ENCODE results near the gene LSS. TPM values are rescaled to one million over a fixed set of nuclear protein-coding genes. Genes with fewer than 3 reads are reported as not detected.

Gene LSS
- total RNA-seq, 1 donor from 2014 or later: 43.7 TPM

GRCh38 chr21:46207920-46208591 is 20.5 kb downstream of the LSS start:
- no peak for FAIRE-seq
- Histone ChIP-seq H3K36me3 (ENCODE audit: control insufficient read depth, insufficient read depth, low read length) (peaks cover 41% of the 10 kb centered on the region), H3K4me3 (ENCODE audit: low read depth, low read length) (no peak overlapping the region), H3K27me3 (ENCODE audit: control insufficient read depth, insufficient read depth, low read length) (no peaks in the 10 kb centered on the region)
- no peak for DNase-seq (ENCODE audit: low read depth)
- TF ChIP-seq, protein P1, sequence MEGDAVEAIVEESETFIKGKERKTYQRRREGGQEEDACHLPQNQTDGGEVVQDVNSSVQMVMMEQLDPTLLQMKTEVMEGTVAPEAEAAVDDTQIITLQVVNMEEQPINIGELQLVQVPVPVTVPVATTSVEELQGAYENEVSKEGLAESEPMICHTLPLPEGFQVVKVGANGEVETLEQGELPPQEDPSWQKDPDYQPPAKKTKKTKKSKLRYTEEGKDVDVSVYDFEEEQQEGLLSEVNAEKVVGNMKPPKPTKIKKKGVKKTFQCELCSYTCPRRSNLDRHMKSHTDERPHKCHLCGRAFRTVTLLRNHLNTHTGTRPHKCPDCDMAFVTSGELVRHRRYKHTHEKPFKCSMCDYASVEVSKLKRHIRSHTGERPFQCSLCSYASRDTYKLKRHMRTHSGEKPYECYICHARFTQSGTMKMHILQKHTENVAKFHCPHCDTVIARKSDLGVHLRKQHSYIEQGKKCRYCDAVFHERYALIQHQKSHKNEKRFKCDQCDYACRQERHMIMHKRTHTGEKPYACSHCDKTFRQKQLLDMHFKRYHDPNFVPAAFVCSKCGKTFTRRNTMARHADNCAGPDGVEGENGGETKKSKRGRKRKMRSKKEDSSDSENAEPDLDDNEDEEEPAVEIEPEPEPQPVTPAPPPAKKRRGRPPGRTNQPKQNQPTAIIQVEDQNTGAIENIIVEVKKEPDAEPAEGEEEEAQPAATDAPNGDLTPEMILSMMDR (IDR thresholded peaks at IDR 0.05; ENCODE audit: insufficient read depth, low read length, severe bottlenecking): no peak

DNA sequence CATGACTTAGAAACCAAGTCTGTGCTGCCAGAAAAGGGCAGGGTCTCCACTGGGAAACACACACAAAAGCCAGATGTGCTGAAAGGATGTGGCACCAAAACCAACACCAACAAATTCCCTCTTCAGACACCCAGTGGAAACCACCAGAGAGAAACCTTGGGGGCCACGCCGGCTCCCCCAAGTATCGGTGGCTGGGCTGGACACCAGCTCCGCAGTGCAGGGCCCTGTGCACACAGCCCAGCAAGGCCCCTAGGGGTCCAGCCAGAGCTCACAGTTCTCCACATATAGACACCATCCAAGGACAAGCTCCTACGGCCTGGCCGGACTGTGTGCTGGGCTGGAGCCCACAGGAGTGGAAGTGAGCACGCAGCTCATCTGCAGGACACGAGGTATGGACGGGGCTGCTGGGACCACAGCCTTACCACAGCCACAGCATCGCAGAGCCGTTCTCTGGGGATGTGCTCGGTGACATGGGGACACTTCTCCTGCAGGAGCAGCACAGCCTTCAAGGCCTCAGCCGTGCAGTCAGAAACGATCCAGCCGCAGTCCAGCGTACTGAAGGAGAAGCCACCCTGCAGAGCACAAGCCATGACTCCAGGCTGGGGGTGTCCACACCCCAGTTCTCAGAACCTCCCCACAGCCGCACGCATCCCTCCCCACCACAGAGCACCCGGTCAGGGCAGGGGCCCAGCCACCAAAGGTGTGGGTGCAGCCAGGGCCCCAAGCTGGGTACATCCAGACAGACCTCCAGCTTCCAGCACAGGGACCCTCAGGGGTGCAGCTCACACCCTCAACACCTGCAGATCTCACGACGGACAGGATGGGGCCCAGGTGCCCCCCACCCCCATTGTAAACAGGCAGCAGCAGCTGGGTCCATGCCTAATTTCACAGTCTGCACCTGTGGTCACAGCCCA is 21.3 kb downstream of the LSS start:
- FAIRE-seq: no peak
- TF ChIP-seq, protein P1 (IDR thresholded peaks at IDR 0.05; ENCODE audit: insufficient read depth, low read length, severe bottlenecking): no peak
- no peak for DNase-seq (ENCODE audit: low read depth)
- Histone ChIP-seq H3K36me3 (ENCODE audit: control insufficient read depth, insufficient read depth, low read length) (peaks cover 36% of the 10 kb centered on the region), H3K27me3 (ENCODE audit: control insufficient read depth, insufficient read depth, low read length) (no peaks in the 10 kb centered on the region), H3K4me3 (ENCODE audit: low read depth, low read length) (no peak overlapping the region)

- TF ChIP-seq, protein P1 (IDR thresholded peaks at IDR 0.05; ENCODE audit: insufficient read depth, low read length, severe bottlenecking): no peak
- no peaks in the 10 kb centered on the region for H3K27me3 ChIP-seq (ENCODE audit: control insufficient read depth, insufficient read depth, low read length)
- FAIRE-seq (no peak), DNase-seq (ENCODE audit: low read depth) (no peak)
- H3K4me3 ChIP-seq (ENCODE audit: low read depth, low read length): no peak overlapping the region
- peaks cover 32% of the 10 kb centered on the region for H3K36me3 ChIP-seq (ENCODE audit: control insufficient read depth, insufficient read depth, low read length)
Observed at GRCh38 chr21:46206163-46207005, 22.2 kb downstream of the LSS start.

DNA sequence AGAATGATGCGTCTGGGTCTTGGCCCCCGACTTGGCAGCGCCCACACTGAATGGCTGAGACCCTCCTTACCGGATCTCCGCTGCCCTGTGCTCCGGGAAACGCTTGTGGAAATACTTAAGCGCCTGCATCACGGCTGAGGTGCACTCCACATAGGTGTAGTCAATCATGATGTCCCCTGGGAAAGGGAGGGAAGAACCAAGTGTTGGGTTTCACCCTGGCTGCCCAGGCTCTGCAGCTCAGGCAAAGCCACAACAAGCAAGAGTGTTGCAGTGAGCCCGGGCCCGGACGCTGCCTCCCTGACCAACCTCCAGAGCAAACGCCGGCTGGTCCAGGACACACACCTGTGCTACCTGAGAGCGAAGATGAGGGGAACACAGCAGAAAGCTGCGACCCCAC is 22.8 kb downstream of the LSS start:
- TF ChIP-seq, protein P1 (IDR thresholded peaks at IDR 0.05; ENCODE audit: insufficient read depth, low read length, severe bottlenecking): no peak
- H3K4me3 ChIP-seq (ENCODE audit: low read depth, low read length): no peak overlapping the region
- no peak for FAIRE-seq
- no peaks in the 10 kb centered on the region for H3K27me3 ChIP-seq (ENCODE audit: control insufficient read depth, insufficient read depth, low read length)
- DNase-seq (ENCODE audit: low read depth): no peak
- H3K36me3 ChIP-seq (ENCODE audit: control insufficient read depth, insufficient read depth, low read length): peaks cover 31% of the 10 kb centered on the region

- DNase-seq (ENCODE audit: low read depth) (no peak), FAIRE-seq (no peak)
- no peak overlapping the region for H3K4me3 ChIP-seq (ENCODE audit: low read depth, low read length)
- H3K36me3 ChIP-seq (ENCODE audit: control insufficient read depth, insufficient read depth, low read length): peaks cover 29% of the 10 kb centered on the region
- no peaks in the 10 kb centered on the region for H3K27me3 ChIP-seq (ENCODE audit: control insufficient read depth, insufficient read depth, low read length)
- TF ChIP-seq, protein P1 (IDR thresholded peaks at IDR 0.05; ENCODE audit: insufficient read depth, low read length, severe bottlenecking): no peak
Observed at GRCh38 chr21:46205166-46205565, 23.4 kb downstream of the LSS start.
